ENCODE measurements around the gene FOXJ1. TPM values are rescaled to one million over a fixed set of nuclear protein-coding genes. Genes with fewer than 3 reads are reported as not detected.

Gene FOXJ1
- total and polyA plus RNA-seq, 4 experiments from 2014 or later = 0.19 to 0.20 TPM; not detected in 2

DNA sequence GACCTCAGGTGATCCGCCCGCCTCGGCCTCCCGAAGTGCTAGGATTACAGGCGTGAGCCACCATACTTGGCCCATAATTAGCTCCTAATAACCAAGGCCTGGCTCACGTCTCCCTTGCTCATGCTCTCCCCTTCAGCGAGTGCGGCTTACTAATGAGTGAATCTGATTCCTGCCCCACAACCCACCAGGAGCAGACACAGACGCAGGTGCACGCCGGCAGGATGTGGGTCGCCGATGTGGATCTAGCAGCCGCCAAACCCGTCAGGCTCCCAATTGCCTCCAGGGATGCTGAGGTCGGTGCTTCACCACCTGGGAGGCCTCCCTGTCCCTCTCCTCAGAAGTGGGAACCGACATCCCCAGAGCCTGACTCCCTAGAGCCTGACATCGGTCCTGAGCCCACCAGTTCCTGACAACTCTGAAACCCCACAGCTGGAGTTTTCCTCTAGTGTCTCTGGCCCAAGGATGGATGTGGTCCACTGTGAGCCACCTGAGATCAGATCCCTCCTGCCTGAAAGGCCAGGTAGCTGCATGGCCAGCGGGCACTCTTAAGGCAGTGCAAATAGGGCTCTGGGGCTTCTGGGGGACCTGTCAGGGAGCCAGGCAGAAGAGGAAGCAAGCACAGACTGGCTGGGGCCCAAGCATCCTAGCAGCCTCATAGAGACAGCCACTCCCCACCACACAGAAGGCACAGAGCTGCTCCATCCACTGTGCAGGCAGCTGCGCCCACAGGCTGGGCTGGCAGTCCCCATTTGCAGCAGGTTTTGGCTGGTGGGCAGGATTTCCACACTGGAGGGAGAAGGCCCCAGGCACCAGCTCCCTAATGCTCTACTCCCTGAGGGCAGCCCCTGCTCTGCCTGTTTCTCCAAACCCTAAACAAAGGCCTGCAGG lies 48.3 kb downstream of the FOXJ1 start:
- H3K27ac Mint-ChIP-seq = no peak overlapping the region
- DNase-seq = no peak
- CTCF ChIA-PET (ENCODE audit: partially characterized antibody) = interaction anchor here (1.4 to 3.7 kb wide), 2 partner anchors 30 to 187 kb away, joined by 3 to 15 read pairs; no protein-coding TSS in a partner anchor

DNA sequence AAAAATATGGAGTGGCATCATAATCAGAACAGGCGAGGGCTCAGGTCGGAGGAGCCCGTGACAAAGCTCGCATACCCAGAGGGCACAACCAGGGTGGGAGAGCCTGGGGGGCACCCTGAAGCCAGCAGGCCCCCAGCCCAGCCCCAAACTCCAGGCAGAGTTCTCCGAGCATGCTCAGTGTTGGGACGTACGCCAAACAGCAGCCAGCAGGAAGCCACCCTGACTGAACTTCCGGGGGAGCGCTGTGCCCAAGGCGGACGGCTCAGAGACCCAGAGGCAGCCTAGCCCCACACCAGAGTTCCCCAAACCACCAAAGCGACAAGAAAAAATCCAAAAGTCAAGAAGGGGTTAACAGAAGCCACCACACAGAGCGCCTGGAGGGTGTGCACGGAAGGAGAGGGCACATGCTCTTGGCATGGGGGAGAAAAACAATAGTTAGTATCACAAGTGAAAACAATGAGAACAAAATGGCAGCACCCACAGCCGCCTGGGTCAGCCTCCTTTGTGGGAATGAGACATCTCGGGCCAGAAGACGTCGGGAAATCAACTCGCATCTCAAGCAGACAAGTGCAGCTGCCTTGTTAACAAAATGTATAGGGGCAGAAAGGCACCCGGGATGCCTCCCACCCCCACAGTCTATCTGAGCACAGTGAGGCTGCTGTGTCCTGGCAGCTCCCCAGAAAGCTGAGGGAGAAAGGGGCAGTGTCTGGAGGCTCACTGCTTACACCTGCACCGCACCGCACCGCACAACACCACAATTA lies 49.3 kb downstream of the FOXJ1 start:
- Histone ChIP-seq H3K36me3 (ENCODE audit: insufficient read depth, low read length) (peaks cover 71% of the 10 kb centered on the region), H3K27ac (ENCODE audit: low read depth, low read length) (no peak overlapping the region), H3K4me3 (ENCODE audit: low read length in 2 of 2) (no peak overlapping the region), H3K9me3 (ENCODE audit: control insufficient read depth in 1 of 2, low read length in 2 of 2) (no peaks in the 10 kb centered on the region), H3K27me3 (ENCODE audit: insufficient read depth, low read length) (no peaks in the 10 kb centered on the region), H3K4me1 (ENCODE audit: insufficient read depth, low read length) (no peaks in the 10 kb centered on the region)
- peak overlapping the region in 5 of 8 donors; percentile 44 to 65 (median 57) for H3K4me3 Mint-ChIP-seq
- DNase-seq = peak in 1 of 5 donors; percentile 20
- H3K27me3 Mint-ChIP-seq = no peaks in the 10 kb centered on the region
- no peaks in the 10 kb centered on the region for H3K9me3 Mint-ChIP-seq
- CTCF ChIA-PET (ENCODE audit: partially characterized antibody) = interaction anchor here (1.1 to 1.4 kb wide), 2 partner anchors 12 to 28 kb away, joined by 3 to 4 read pairs; no protein-coding TSS in a partner anchor
- H3K27ac Mint-ChIP-seq = peak overlapping the region in 5 of 7 donors; percentile 36 to 92 (median 79)
- POLR2A ChIA-PET (ENCODE audit: partially characterized antibody) = interaction anchor here (1.6 to 5.6 kb wide), 3 partner anchors 9 to 12 kb away, joined by 3 to 24 read pairs (median 13); partner anchors contain the start of genes EXOC7 and ZACN
- intact Hi-C loops (cut with micrococcal nuclease) = no loop called here
- H3K36me3 Mint-ChIP-seq = peaks cover 38 to 56% of the 10 kb centered on the region in 2 donors
- peaks cover 1 to 15% (median 3%) of the 10 kb centered on the region in 4 donors for H3K4me1 Mint-ChIP-seq

More for the DNA sequence above, 48.3 kb downstream of the FOXJ1 start:
- H3K4me1 ChIP-seq (ENCODE audit: insufficient read depth, low read length) = no peaks in the 10 kb centered on the region
- POLR2A ChIA-PET (ENCODE audit: partially characterized antibody) = interaction anchor here (0.7 to 5.6 kb wide), 4 partner anchors 8 to 163 kb away, joined by 3 to 24 read pairs (median 8); partner anchors contain the start of genes EXOC7 and ZACN
- H3K4me1 Mint-ChIP-seq = peaks cover 1 to 15% (median 3%) of the 10 kb centered on the region in 4 donors
- H3K27ac ChIP-seq (ENCODE audit: low read depth, low read length) = no peak overlapping the region
- no peaks in the 10 kb centered on the region for H3K27me3 ChIP-seq (ENCODE audit: insufficient read depth, low read length)
- no peak overlapping the region for H3K4me3 Mint-ChIP-seq
- no peaks in the 10 kb centered on the region for H3K9me3 Mint-ChIP-seq
- peaks cover 69% of the 10 kb centered on the region for H3K36me3 ChIP-seq (ENCODE audit: insufficient read depth, low read length)
- no peak overlapping the region for H3K4me3 ChIP-seq (ENCODE audit: low read length in 2 of 2)
- H3K36me3 Mint-ChIP-seq = peaks cover 38 to 60% of the 10 kb centered on the region in 2 donors
- H3K27me3 Mint-ChIP-seq = no peaks in the 10 kb centered on the region
- H3K9me3 ChIP-seq (ENCODE audit: control insufficient read depth in 1 of 2, low read length in 2 of 2) = no peaks in the 10 kb centered on the region
- intact Hi-C loops (cut with micrococcal nuclease) = no loop called here

DNA sequence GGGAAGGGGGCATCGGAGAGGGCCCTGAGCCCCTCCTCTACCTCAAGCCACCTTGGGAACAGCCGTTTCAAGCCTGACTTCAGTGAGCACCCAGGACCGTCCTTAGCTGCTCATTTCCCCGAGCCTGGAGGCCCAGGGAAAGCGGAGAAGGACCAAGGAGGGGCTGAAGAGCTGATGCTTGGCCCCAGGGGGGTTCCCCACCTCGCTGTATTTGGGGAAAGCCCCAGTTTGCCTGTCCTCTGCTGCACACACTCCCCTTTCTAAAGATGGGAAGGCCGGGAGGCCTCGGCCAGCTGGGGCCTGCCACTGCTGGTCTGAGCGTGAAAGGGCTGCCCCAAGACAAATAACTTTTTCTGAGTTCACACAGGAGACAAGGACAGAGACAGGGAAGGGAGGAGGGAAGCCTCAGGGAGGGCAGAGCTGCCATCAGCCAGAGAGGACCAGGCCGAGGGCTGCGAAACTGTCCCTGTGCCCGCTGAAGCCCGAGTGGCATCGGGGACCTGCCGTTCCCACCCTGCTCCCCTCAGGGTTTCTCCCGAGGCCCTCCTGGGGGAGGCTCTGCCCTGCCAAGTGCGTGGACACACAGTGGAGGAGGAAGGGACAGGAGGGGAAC lies 50.4 kb downstream of the FOXJ1 start:
- peaks cover 73% of the 10 kb centered on the region for H3K36me3 ChIP-seq (ENCODE audit: insufficient read depth, low read length)
- H3K27ac ChIP-seq (ENCODE audit: low read depth, low read length) = no peak overlapping the region
- H3K4me3 ChIP-seq (ENCODE audit: low read length in 2 of 2) = no peak overlapping the region
- ChIA-PET POLR2A (ENCODE audit: partially characterized antibody) (interaction anchor here (5.6 kb wide), 1 partner anchor 13 kb away, joined by 24 read pairs; the partner anchor contains the start of gene EXOC7), CTCF (ENCODE audit: partially characterized antibody) (interaction anchor here (1.1 kb wide), 1 partner anchor 11 kb away, joined by 4 read pairs; no protein-coding TSS in a partner anchor)
- H3K27me3 ChIP-seq (ENCODE audit: insufficient read depth, low read length) = no peaks in the 10 kb centered on the region
- no peak overlapping the region for H3K4me3 Mint-ChIP-seq
- intact Hi-C loops (cut with micrococcal nuclease) = no loop called here
- H3K36me3 Mint-ChIP-seq = peaks cover 34 to 60% of the 10 kb centered on the region in 2 donors
- H3K27ac Mint-ChIP-seq = no peak overlapping the region
- H3K9me3 ChIP-seq (ENCODE audit: control insufficient read depth in 1 of 2, low read length in 2 of 2) = no peaks in the 10 kb centered on the region
- DNase-seq = no peak
- H3K4me1 Mint-ChIP-seq = peaks cover 0 to 11% (median 3%) of the 10 kb centered on the region in 4 donors
- no peaks in the 10 kb centered on the region for H3K4me1 ChIP-seq (ENCODE audit: insufficient read depth, low read length)
- no peaks in the 10 kb centered on the region for H3K9me3 Mint-ChIP-seq
- no peaks in the 10 kb centered on the region for H3K27me3 Mint-ChIP-seq

DNA sequence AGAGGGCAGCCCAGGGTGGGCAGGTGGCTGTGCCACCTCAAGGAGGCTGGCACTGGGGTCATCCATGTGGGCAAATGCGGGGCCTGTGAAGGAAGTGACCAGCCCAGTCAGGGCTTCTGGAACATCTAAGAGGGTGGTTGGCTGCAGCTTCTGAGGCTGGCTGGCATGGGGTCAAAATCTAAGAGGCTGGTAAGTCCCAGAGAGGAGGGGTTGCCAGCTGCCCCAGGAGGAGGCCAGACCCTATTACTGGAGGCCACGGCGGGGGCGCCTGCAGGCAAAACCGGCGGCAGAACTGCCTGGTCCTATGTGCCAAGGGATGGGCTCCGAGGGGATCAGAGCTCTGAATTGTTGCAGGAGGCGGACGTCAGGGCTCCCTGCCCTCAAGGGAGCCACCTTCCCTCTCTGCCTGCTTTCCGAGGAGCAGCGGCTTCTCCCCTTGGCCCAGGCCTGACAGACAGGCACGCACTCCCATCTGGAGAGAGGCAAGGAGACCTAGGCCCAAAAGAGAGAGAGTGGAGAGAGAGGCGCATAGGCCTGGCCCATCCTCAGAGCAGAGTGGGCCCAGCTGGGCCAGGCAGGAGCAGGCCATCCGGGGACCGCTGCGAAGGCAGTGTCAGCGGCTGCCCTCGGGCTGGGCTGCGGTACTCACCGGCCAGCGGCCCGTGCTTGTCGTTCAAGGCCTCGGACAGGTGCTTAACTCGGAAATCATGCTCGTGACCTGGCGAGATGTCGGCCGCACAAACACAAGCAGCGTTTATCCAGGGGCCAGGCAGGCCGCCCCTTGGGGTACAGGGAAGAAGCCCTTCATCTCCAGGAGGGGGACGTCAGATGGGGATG lies 51.1 kb downstream of the FOXJ1 start:
- H3K36me3 Mint-ChIP-seq = peaks cover 33 to 67% of the 10 kb centered on the region in 2 donors
- intact Hi-C loops (cut with micrococcal nuclease) = no loop called here
- no peaks in the 10 kb centered on the region for H3K9me3 Mint-ChIP-seq
- no peak for DNase-seq
- POLR2A ChIA-PET (ENCODE audit: partially characterized antibody) = interaction anchor here (1.6 to 5.6 kb wide), 2 partner anchors 11 to 14 kb away, joined by 4 to 24 read pairs; partner anchors contain the start of genes EXOC7 and ZACN
- no peak overlapping the region for H3K27ac ChIP-seq (ENCODE audit: low read depth, low read length)
- peaks cover 0 to 11% (median 3%) of the 10 kb centered on the region in 4 donors for H3K4me1 Mint-ChIP-seq
- H3K27me3 ChIP-seq (ENCODE audit: insufficient read depth, low read length) = no peaks in the 10 kb centered on the region
- H3K9me3 ChIP-seq (ENCODE audit: control insufficient read depth in 1 of 2, low read length in 2 of 2) = no peaks in the 10 kb centered on the region
- H3K4me1 ChIP-seq (ENCODE audit: insufficient read depth, low read length) = no peaks in the 10 kb centered on the region
- H3K4me3 Mint-ChIP-seq = no peak overlapping the region
- no peaks in the 10 kb centered on the region for H3K27me3 Mint-ChIP-seq
- H3K27ac Mint-ChIP-seq = no peak overlapping the region
- H3K36me3 ChIP-seq (ENCODE audit: insufficient read depth, low read length) = peaks cover 78% of the 10 kb centered on the region
- no peak overlapping the region for H3K4me3 ChIP-seq (ENCODE audit: low read length in 2 of 2)
- CTCF ChIA-PET (ENCODE audit: partially characterized antibody) = no interaction called here

DNA sequence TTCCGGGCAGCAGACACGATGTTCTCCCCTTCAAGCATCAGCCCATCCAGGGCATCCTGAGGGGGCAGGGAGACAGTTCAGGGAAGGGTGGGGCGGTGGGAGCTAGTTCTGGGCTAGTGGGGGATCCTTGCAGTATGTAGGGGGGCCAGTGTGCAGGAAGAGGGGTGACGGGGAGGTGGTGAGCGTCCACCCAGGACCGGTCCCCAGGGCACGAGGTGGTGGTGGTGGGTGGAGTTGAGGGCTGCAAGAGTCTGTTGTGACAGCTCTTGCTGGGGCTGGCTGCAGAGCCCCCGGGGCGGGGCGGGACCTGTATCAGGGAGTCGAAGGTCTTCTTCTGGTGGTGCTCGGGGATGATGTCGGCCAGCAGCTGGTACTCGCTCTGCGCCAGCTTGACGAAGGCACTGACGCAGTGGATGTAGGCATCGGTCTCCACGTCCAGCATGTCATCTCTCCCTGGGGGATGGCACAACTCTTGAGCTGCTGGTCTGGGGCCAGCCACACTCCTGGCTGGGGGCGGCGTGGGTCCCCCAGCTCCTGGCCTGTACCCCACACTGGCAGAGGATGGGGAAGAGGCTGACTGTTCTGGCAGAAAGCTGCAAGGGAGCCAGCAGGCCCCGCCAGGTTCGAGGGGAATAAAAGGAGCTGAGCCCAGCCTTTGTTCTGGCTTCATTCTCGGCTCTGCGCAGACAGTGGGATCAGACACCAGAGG lies 52.0 kb downstream of the FOXJ1 start:
- Histone ChIP-seq H3K27ac (ENCODE audit: low read depth, low read length) (no peak overlapping the region), H3K4me3 (ENCODE audit: low read length in 2 of 2) (no peak overlapping the region), H3K9me3 (ENCODE audit: control insufficient read depth in 1 of 2, low read length in 2 of 2) (no peaks in the 10 kb centered on the region), H3K27me3 (ENCODE audit: insufficient read depth, low read length) (no peaks in the 10 kb centered on the region), H3K4me1 (ENCODE audit: insufficient read depth, low read length) (no peaks in the 10 kb centered on the region), H3K36me3 (ENCODE audit: insufficient read depth, low read length) (peaks cover 83% of the 10 kb centered on the region)
- Mint-ChIP-seq H3K36me3 (peaks cover 32 to 69% of the 10 kb centered on the region in 2 donors), H3K4me3 (no peak overlapping the region), H3K4me1 (peaks cover 0 to 11% (median 3%) of the 10 kb centered on the region in 4 donors), H3K27me3 (no peaks in the 10 kb centered on the region), H3K27ac (no peak overlapping the region), H3K9me3 (no peaks in the 10 kb centered on the region)
- intact Hi-C loops (cut with micrococcal nuclease) = no loop called here
- DNase-seq = no peak
- ChIA-PET POLR2A (ENCODE audit: partially characterized antibody) (interaction anchor here (1.6 kb wide), 1 partner anchor 10 kb away, joined by 4 read pairs; the partner anchor contains the start of gene ZACN), CTCF (ENCODE audit: partially characterized antibody) (no interaction called here)
